Measurements from ENCODE around the gene SNAP29.

SNAP29 gene

DNA sequence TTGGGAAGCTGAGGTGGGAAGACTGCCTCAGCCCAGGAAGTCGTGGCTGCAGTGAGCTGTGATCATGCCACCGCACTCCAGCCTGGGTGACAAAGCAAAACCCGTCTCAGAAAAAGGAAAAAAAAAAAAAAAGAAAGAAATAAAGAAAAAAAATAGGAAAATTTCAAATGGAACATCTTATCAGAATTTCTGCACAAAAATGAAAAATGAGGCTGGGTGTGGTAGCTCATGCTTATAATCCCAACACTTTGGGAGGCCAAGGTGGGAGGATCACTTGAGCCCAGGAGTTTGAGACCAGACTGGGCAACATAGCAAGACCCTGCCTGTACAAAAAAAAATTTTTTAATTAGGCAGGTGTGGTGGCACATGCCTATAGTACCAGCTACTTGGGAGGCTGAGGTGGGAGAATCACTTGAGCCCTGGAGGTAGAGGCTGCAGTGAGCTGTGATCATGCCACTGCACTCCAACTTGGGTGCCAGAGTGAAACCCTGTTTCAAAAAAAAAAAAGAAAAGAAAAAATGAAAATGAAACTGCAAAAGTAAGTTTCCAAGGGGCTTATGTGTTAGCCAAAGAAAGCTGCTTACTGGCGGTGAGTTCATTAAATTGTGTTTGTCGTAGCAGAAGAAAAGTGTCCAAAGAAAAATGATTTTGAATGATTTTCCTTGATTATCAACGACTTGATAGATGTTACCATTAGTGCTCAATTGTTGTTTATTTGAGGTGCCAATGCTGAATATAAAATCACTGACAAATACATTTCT is 50.9 kb downstream of the SNAP29 start:
- Mint-ChIP-seq H3K4me1 (no peaks in the 10 kb centered on the region), H3K27ac (no peak overlapping the region), H3K4me3 (no peak overlapping the region), H3K36me3 (ENCODE audit: low read depth) (no peaks in the 10 kb centered on the region), H3K9me3 (no peaks in the 10 kb centered on the region), H3K27me3 (ENCODE audit: low read depth) (no peaks in the 10 kb centered on the region)
- TF ChIP-seq, protein P1, sequence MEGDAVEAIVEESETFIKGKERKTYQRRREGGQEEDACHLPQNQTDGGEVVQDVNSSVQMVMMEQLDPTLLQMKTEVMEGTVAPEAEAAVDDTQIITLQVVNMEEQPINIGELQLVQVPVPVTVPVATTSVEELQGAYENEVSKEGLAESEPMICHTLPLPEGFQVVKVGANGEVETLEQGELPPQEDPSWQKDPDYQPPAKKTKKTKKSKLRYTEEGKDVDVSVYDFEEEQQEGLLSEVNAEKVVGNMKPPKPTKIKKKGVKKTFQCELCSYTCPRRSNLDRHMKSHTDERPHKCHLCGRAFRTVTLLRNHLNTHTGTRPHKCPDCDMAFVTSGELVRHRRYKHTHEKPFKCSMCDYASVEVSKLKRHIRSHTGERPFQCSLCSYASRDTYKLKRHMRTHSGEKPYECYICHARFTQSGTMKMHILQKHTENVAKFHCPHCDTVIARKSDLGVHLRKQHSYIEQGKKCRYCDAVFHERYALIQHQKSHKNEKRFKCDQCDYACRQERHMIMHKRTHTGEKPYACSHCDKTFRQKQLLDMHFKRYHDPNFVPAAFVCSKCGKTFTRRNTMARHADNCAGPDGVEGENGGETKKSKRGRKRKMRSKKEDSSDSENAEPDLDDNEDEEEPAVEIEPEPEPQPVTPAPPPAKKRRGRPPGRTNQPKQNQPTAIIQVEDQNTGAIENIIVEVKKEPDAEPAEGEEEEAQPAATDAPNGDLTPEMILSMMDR (IDR thresholded peaks at IDR 0.05; ENCODE audit: unreplicated experiment in 3 of 3) = no peak

DNA sequence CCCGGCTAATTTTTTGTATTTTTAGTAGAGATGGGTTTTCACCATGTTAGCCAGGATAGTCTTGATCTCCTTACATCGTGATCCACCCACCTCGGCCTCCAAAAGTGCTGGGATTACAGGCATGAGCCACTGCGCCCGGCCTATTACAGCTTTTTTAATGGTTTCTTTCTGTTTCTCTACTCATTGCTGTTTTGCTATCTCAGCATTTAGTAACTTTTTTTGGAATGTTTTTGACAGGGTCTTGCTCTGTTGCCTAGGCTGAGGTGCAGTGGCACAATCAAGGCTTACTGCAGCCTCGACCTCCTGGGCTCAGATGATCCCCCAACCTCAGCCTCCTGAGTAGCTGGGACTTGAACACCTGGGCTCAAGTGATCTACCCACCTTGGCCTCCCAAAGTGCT is 53.7 kb downstream of the SNAP29 start:
- no peaks in the 10 kb centered on the region for H3K27me3 Mint-ChIP-seq (ENCODE audit: low read depth)
- H3K9me3 Mint-ChIP-seq = no peaks in the 10 kb centered on the region
- H3K4me1 Mint-ChIP-seq = peaks cover 4% of the 10 kb centered on the region
- H3K4me3 Mint-ChIP-seq = no peak overlapping the region
- H3K36me3 Mint-ChIP-seq (ENCODE audit: low read depth) = no peaks in the 10 kb centered on the region
- TF ChIP-seq, protein P1 (IDR thresholded peaks at IDR 0.05; ENCODE audit: unreplicated experiment in 3 of 3) = no peak
- H3K27ac Mint-ChIP-seq = no peak overlapping the region

DNA sequence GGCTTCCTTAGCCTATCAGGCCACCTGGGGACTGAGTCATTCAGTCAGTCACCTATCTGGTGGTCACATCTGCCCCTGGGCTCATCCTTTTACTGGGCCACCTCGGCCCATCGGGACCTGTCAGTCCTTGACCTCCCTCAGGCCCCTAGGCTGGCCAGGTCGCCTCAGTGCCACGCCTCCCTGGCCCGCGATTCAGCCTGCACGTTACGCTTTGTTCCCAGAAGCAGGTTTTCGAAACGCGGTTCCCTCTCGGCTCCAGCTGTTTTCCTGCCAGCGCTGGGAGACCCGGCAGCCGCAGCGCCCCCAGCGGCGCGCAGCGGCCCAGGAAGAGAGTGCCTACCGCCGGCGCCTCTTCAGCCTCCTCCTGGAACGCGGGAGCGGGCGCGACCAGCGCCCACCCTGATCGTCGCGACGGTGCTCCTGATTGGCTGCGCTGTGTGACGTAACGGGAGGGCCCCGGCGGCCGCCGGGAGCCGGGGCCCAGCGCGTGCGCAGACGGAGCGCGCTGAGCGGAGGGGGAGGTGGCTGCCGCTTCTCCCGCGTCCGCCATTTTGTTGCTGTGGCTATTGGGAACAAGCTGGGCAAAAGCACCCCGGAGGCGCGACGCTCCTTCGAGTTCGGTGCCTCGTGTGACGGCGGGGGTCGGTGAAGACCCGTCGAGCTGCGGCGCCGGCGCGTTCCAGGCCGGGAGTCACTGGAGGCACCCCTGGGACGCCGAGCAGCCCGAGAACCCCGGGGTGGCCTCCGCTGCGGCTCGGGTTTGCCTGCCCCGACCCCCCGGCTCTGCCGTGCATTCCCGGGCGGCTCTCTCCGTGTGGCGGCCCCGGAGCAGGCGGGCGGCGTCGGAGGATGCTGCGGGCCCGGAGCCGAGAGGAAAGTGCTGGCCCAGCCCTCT is 58.4 kb downstream of the SNAP29 start, which contains the start of gene CRKL:
Gene CRKL, plus strand, starts transcription at position 492 of the 895 bp plus-strand sequence. CDS start 528 bp downstream, outside the sequence.
- no peaks in the 10 kb centered on the region for H3K27me3 Mint-ChIP-seq (ENCODE audit: low read depth)
- H3K4me3 Mint-ChIP-seq = peak within 1 kb of the TSS; percentile 86 to 99 (median 99)
- H3K36me3 Mint-ChIP-seq (ENCODE audit: low read depth) = peaks cover 11% of the 10 kb centered on the region
- H3K4me1 Mint-ChIP-seq = peaks cover 32% of the 10 kb centered on the region
- TF ChIP-seq, protein P1 (IDR thresholded peaks at IDR 0.05; ENCODE audit: unreplicated experiment in 3 of 3) = peak; percentile 92 to 98 (median 94)
- H3K27ac Mint-ChIP-seq = peak within 1 kb of the TSS; percentile 82 to 96 (median 95)
- H3K9me3 Mint-ChIP-seq = no peaks in the 10 kb centered on the region

DNA sequence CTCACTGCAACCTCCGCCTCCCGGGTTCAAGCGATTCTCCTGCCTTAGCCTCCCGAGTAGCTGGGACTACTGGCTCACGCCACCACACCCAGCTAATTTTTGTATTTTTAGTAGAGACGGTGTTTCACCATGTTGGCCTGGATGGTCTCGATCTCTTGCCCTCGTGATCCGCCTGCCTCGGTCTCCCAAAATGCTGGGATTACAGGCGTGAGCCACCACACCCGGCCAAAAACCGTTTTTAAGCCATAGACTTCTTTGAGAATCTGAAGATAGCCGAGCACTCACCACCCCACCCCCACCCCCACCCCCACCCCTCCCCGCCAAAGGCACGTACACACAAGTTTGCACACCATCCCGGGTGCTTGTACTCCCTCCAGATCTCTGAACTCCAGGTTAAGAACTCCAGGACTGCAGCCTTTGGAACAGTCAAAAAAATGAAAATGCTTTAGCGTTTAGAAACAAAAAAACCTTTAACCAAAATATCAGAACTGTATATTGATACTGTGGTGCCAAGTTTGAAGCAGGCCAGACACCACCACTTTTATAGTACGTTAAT is 59.9 kb downstream of the SNAP29 start:
- H3K27ac Mint-ChIP-seq = peak overlapping the region; percentile 82 to 96 (median 95)
- peaks cover 13% of the 10 kb centered on the region for H3K36me3 Mint-ChIP-seq (ENCODE audit: low read depth)
- H3K4me3 Mint-ChIP-seq = peak overlapping the region; percentile 86 to 99 (median 99)
- TF ChIP-seq, protein P1 (IDR thresholded peaks at IDR 0.05; ENCODE audit: unreplicated experiment in 3 of 3) = no peak
- H3K9me3 Mint-ChIP-seq = no peaks in the 10 kb centered on the region
- peaks cover 37% of the 10 kb centered on the region for H3K4me1 Mint-ChIP-seq
- no peaks in the 10 kb centered on the region for H3K27me3 Mint-ChIP-seq (ENCODE audit: low read depth)

DNA sequence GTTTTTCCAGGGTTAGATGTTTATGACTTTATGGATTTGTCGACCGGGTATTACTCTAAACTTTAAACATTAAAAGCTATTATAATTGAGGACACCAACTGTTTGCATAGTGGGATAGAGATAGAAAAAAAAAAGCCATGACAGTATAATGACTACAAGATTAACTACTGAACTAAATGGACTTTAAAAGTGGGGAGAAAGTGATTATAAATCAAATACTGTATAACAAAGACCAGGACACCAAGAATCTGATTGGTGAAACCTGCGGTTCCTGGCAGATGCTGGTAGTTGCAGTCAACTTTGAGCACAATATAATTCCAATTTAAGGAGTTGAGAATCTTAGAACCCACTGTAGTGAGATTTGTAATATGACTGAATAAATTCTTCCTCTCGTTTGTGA is 60.9 kb downstream of the SNAP29 start:
- H3K27ac Mint-ChIP-seq = peak overlapping the region; percentile 24 to 82 (median 41)
- no peaks in the 10 kb centered on the region for H3K27me3 Mint-ChIP-seq (ENCODE audit: low read depth)
- peaks cover 37% of the 10 kb centered on the region for H3K4me1 Mint-ChIP-seq
- peaks cover 18% of the 10 kb centered on the region for H3K36me3 Mint-ChIP-seq (ENCODE audit: low read depth)
- no peaks in the 10 kb centered on the region for H3K9me3 Mint-ChIP-seq
- H3K4me3 Mint-ChIP-seq = peak overlapping the region; percentile 86 to 99 (median 99)
- TF ChIP-seq, protein P1 (IDR thresholded peaks at IDR 0.05; ENCODE audit: unreplicated experiment in 3 of 3) = no peak

Data from nephron (organoid).